HG03575 (cell line): ENCODE measurements around the gene RAB31.
"Not testable (repeated sequence)": the region's sequence is repeated elsewhere in the genome, so short reads cannot be mapped to it uniquely, and the experiment has no call there.

Experiments used
- ATAC-seq: cut with Tn5 transposase; IDR thresholded peaks from one replicate; pipeline ENCODE4 v1.9.1; 2021; ENCODE audit not compliant: unreplicated experiment, insufficient number of reproducible peaks, low FRiP score; ENCODE audit errors: extremely low read depth

RAB31 gene, protein sequence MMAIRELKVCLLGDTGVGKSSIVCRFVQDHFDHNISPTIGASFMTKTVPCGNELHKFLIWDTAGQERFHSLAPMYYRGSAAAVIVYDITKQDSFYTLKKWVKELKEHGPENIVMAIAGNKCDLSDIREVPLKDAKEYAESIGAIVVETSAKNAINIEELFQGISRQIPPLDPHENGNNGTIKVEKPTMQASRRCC

DNA sequence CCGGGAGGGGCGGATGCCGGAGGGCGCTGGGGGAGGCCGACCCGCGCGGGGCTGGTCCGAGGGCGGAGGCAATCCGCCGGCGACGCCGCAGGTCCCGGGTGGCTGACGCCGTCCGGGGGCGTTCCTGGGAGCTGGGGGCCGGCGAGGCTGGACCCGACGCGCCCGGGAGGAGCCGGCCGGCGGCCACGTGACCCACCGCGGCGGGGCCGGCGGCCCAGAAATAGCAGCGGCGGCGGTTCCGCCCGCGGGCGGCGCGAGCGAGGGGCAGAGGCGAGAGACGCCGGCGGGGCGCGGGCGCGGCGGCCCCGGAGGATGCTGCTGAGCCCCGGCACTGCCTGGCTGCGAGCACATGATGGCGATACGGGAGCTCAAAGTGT is at the start of gene RAB31:
Gene RAB31, plus strand, starts transcription at position 245 of the 377 bp plus-strand sequence. Its CDS starts 105 bp downstream, at position 350.
- ATAC-seq, result no peak

DNA sequence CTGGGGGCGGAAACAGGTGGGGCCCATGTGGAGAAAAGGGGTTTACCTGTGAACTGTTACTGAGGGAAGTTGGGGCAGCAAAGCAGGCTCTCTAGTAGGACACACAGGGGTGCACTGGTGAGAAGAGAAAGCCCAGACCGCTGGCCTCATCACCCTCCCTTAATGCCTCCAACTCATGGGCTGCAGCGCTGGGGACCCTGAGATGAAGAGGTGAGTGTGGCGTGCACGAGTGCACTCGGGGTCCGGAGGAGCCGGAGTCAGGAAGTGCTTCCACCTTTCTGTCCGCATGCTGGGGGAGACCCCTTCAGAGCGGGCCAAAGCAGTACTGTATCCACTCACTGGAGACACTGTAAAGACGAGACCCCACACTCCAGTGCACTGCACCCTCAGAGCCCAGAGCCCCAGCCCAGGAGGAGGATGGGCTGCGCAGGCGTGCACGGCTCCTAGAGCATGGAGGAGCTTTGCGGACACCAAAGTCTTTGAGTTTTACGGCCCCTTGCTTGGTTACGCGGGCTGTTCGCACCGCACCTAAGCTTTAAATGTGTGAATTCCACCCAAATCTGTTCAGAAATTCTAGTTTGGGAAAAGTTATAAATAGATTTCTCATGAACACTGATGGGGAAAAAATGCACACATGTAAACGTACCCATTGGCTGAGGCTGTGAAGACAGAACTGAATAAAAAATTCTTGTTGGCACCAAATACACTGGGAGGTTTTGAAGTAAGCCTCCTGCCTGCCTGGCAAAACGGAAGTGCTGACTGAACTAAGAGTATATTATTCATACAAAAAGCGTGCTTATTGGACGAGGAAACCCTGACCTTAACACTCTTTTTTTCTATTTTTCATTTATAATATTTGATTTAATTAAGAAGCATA is 48.4 kb upstream of the RAB31 start:
- ATAC-seq, result no peak

GRCh38 chr18:9661564-9661963 is 46.5 kb upstream of the RAB31 start:
- ATAC-seq, result no peak

DNA sequence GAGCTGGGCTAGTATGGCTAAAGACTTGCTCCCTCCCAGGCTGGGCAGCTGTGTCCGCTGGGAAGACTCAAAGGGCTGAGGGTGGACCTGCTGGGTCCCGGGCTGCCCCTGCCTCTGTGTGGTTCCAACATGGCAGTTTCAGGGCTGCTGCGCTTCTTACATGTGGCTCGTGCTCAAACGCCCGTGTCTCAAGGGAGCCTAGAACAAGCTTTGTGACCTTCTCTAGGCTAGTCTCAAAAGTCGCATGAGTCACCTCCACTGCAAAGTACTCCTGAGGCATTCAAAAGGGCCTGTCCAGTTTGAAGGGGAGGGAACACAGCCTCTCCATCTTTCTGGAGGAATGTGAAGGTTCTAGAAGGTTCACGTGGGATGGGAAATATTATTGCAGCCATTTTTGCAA is 44.7 kb upstream of the RAB31 start:
- no peak for ATAC-seq

- no peak for ATAC-seq
These were observed 42.8 kb upstream of the RAB31 start for GRCh38 chr18:9665314-9665713.

DNA sequence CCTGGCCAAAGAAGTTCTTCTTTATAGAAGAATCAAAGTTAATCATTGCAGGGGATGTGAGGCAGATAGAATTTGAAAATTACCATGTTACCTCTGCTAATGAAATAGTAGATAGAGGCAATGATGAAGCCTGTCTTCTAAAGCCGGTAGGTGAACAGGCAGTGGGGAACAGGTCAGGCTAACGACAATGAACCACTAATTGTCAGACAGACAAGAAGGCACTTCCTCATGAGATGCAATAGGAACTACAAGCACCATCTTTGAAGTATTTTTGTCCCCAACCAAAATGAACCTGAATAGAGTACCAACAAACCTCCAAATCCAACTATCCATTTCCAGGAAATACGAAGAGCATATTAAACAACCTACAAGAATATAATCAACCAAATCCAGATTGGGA is 41.6 kb upstream of the RAB31 start:
- no peak for ATAC-seq

DNA sequence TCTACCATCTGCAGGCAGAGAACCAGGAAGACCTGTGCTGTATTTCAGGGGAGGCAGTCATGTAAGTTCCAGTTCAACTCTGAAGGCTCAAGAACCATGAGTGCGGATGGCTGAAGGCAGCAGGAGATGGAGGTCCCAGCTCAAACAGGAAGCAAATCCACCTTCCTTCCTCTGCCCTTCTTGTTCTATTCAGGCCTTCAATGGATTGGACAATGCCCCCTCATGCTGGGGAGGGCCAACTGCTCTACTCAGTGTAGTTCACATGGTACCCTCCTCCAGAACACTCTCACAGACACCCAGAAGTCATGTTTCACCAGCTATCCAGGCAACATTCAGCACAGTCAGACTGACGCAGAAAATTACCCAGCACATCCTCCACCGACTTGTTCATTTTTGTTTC is 39.1 kb upstream of the RAB31 start:
- ATAC-seq, result no peak

DNA sequence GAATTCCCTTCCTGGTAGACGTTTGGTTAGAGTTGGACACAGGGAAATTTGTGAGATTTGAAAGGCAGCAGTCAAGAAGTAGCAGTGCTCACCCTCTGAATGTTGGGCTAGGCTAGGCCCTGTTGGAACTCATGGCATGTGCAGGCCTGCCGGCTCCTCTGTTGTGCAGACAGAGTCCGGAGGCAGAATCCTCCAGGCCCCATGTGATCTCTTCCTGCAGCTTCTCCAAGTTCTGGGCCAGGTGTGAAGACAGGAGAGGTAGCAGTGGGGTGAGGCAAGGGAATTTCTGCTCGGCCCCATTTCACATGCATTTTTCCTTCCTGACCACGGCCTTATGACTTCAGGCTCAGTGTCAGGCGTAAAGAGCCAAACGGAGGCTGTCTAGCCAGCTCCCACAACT is 36.9 kb upstream of the RAB31 start:
- no peak for ATAC-seq

- peak; percentile 97 for ATAC-seq
These were observed 34.5 kb upstream of the RAB31 start for GRCh38 chr18:9673296-9674251.

GRCh38 chr18:9678216-9678615 is 29.9 kb upstream of the RAB31 start:
- not testable (repeated sequence) for ATAC-seq

DNA sequence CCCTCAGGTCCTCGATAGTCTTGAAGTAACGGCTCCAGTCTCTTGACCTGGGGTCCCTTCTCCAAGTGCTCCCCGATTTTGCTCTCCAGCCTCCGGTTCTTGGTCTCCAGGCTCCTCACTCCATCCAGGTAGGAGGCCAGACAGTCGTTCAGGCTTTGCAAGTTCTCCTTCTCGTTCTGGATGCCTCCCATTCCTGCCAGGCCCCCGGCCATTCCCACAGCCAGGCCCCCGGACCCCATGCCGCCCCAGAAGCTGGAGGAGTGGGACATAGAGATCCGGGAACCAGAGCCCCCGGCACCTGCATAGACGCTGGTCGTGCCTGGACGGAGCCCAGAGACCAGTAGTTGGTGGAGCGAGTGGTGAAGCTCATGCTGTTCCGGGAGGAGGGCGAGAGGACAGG is 29.0 kb upstream of the RAB31 start:
- ATAC-seq, result no peak

GRCh38 chr18:9681217-9681616 is 26.9 kb upstream of the RAB31 start:
- no peak for ATAC-seq

DNA sequence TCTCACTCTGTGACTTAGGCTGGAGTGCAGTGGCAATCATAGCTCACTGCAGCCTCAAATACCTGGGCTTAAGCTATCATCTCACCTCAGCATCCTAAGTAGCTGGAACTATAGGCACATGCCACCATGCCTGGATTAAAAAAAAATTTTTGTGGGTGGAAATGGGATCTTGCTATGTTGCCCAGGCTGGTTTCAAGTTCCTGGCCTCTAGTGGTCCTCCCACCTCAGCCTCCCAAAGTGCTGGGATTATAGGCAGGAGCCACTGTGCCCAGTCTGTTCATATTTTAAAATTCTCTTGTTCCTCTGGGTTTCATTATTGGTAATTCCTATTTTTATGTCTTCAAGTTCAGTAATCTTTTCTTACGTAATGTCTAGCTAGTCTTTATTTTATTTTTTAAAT is 25.5 kb upstream of the RAB31 start:
- ATAC-seq, result no peak

DNA sequence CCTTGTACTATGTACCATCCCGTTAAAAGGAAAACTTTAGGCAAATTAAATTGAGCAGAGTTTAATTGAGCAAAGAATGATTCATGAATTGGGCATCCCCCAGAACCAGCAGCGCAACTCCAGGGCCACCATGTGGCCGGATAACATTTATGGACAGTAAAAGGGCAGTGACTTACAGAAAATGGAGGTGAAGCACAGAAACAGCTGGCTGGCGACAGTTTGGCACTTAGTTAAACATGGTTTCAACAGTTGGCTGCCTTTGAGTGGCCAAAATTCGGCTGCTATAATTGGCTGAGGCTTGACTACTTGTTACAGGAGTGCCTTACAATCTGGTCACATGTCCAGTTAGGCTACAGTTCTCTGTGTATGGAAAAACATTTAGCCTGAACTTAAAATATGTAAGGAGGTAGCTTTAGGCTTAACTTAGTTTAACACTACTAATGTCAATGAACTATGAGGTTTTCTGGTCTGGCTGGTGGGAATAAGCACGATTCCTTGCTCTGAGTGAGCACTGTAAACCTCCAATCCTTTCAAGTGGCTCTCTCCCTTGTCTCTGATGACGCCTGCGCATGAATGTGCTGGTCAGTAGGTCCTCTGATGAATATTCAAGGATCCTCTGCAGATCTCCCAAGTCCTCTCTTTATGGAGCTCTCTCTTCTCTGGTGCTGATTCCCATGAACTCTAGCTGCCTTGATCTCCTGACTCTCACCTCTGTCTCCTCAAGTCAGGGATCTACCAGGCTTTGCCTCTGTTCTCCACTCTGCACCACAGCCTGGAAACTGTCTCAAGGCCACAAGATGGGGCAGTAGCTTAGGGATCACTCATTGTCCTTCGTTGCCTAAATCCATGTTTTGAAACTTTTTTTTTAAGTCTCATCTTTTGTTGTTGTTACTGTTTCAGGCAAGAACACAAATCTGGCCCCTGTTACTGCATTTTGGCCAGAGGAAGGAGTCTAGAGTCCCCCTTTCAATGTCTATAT is 24.4 kb upstream of the RAB31 start:
- no peak for ATAC-seq

DNA sequence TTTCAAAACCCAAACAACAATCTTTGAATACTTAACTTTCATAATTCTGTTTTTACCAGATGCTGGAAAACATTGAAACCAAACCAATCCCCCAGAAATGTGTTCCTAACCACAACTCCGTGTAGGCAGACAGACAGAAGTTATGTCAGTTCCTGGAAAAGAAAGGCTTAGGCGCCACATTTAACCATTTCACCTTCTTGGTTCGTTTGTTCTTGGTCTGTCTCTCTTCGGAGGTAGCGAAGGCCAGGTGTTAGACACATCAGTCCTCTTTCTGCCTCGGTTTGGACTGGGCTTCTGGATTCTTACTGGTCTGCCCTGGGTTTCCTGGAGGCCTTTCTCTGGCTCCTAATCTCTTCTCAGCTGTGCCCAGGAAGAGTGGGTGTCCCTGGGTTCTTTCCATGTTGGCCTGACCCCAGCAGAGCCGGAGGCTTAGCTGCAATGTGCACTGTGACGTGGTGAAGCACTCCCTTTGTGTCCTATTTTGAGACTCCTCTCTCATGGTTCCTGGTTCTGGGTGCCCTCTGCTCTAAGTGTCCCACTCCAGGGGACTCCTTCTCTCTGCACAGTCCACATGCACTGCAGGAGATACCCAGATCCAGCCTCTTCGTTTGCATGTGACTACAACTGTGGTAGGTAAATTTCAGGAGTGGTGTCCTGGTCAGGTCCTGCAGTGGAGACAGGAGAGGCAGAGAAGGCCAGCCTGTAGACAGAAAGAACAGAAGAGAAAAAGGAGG is 23.1 kb upstream of the RAB31 start:
- ATAC-seq, result no peak

GRCh38 chr18:9685615-9685890 is 22.5 kb upstream of the RAB31 start:
- no peak for ATAC-seq

GRCh38 chr18:9688036-9688741 is 19.9 kb upstream of the RAB31 start:
- ATAC-seq, result no peak
